GM23338 (cell line): ENCODE measurements around the gene TECPR2. TPM values are rescaled to one million over a fixed set of nuclear protein-coding genes. Genes with fewer than 3 reads are reported as not detected.

ENCODE experiments used
- ATAC-seq: fragments of 200-7000 bp; cut with Tn5 transposase; 3 replicates; pipeline ENCODE4 v1.9.1; 2020
- DNase-seq: peaks from one replicate; pipeline ENCODE4 v3.0.0-alpha.2; 2015; ENCODE audit warnings: low spot score
- H2AFZ ChIP-seq: fragments of 200-600 bp; sonication (generic); 2 replicates; pipeline ENCODE4 v1.8.0; 2016; ENCODE audit warnings: antibody characterized with exemption, mild to moderate bottlenecking, moderate library complexity
- H3F3A ChIP-seq: fragments of 200-600 bp; sonication (generic); replicated peaks from 2 replicates; pipeline ENCODE4 v1.8.0; 2017; ENCODE audit warnings: antibody characterized with exemption, mixed run types, low read depth
- H3K27ac ChIP-seq: fragments of 200-600 bp; sonication (generic); 2 replicates; pipeline ENCODE4 v1.6.1; 2016; ENCODE audit warnings: low read depth
- H3K27me3 ChIP-seq: fragments of 200-600 bp; sonication (generic); 2 replicates; pipeline ENCODE4 v1.8.0; 2016; ENCODE audit warnings: mild to moderate bottlenecking, mixed run types, moderate library complexity; ENCODE audit not compliant: insufficient read depth
- H3K36me3 ChIP-seq: fragments of 200-600 bp; sonication (generic); 2 replicates; pipeline ENCODE4 v1.8.0; 2016; ENCODE audit warnings: mild to moderate bottlenecking; ENCODE audit not compliant: insufficient read depth
- H3K4me1 ChIP-seq: fragments of 200-600 bp; sonication (generic); 2 replicates; pipeline ENCODE4 v1.8.0; 2016; ENCODE audit warnings: mild to moderate bottlenecking, moderate library complexity; ENCODE audit not compliant: insufficient read depth
- H3K4me2 ChIP-seq: fragments of 200-600 bp; sonication (generic); 2 replicates; pipeline ENCODE4 v1.7.1; 2017; ENCODE audit warnings: mixed run types
- H3K4me3 ChIP-seq: fragments of 200-600 bp; sonication (generic); 2 replicates; pipeline ENCODE4 v1.6.1; 2016; ENCODE audit warnings: mixed run types
- H3K79me2 ChIP-seq: fragments of 200-600 bp; sonication (generic); replicated peaks from 2 replicates; pipeline ENCODE4 v1.8.0; 2017; ENCODE audit warnings: mild to moderate bottlenecking; ENCODE audit not compliant: insufficient read depth
- H3K9me2 ChIP-seq: fragments of 200-600 bp; sonication (generic); 2 replicates; pipeline ENCODE4 v1.8.0; 2017; ENCODE audit not compliant: insufficient read depth
- H4K20me1 ChIP-seq: fragments of 200-600 bp; sonication (generic); replicated peaks from 2 replicates; pipeline ENCODE4 v1.8.0; 2017; ENCODE audit warnings: mild to moderate bottlenecking; ENCODE audit not compliant: insufficient read depth
- H3K27ac Mint-ChIP-seq: 2 replicates; pipeline ENCODE4 v1.8.0; 2020; ENCODE audit warnings: inconsistent platforms, mild to moderate bottlenecking, moderate library complexity, mixed read lengths
- H3K27me3 Mint-ChIP-seq: 3 replicates; pipeline ENCODE4 v1.8.0; 2022; ENCODE audit warnings: low read depth, mild to moderate bottlenecking, moderate library complexity, mixed read lengths, inconsistent platforms; ENCODE audit not compliant: insufficient read depth, poor library complexity
- H3K36me3 Mint-ChIP-seq: 3 replicates; pipeline ENCODE4 v1.8.0; 2021; ENCODE audit warnings: low read depth, mild to moderate bottlenecking, inconsistent platforms, moderate library complexity, mixed read lengths
- H3K4me1 Mint-ChIP-seq: 3 replicates; pipeline ENCODE4 v1.8.0; 2020; ENCODE audit warnings: mild to moderate bottlenecking, inconsistent platforms, mixed read lengths
- H3K4me3 Mint-ChIP-seq: 3 replicates; pipeline ENCODE4 v1.8.0; 2021; ENCODE audit warnings: moderate library complexity, mild to moderate bottlenecking, inconsistent platforms, mixed read lengths
- H3K9me3 Mint-ChIP-seq: 3 replicates; pipeline ENCODE4 v1.8.0; 2020; ENCODE audit warnings: moderate library complexity, mild to moderate bottlenecking, inconsistent platforms, mixed read lengths
- CREB1 ChIP-seq: fragments of 250-450 bp; sonication (Bioruptor Pico); IDR thresholded peaks from 2 replicates; pipeline ENCODE4 v1.5.0; 2020; ENCODE audit warnings: low read depth, mild to moderate bottlenecking, moderate library complexity
- CTCF ChIP-seq, 2 experiments: fragments of 200-600 bp in 1 of 2; sonication (generic) in 1 of 2; conservative IDR thresholded peaks; 2 replicates each; pipeline versions ENCODE4 v1.5.1 to v1.6.1; 2016 to 2017; ENCODE audit warnings: antibody characterized with exemption in 2 of 2, low read depth in 2 of 2, mild to moderate bottlenecking in 2 of 2, moderate library complexity in 1 of 2
- ETS1 ChIP-seq: IDR thresholded peaks from 2 replicates; pipeline ENCODE4 v1.6.1; 2016; ENCODE audit warnings: antibody characterized with exemption
- EZH2 ChIP-seq: fragments of 200-600 bp; sonication (generic); IDR thresholded peaks from one replicate; pipeline ENCODE4 v1.8.0; 2017; ENCODE audit warnings: antibody characterized with exemption, mild to moderate bottlenecking, low read depth; ENCODE audit not compliant: unreplicated experiment
- EZH2phosphoT487 ChIP-seq: fragments of 200-600 bp; sonication (generic); IDR thresholded peaks from one replicate; pipeline ENCODE4 v1.8.1; 2018; ENCODE audit warnings: antibody characterized with exemption; ENCODE audit not compliant: unreplicated experiment
- JUNB ChIP-seq: IDR thresholded peaks from one replicate; pipeline ENCODE4 v1.6.1; 2016; ENCODE audit warnings: antibody characterized with exemption; ENCODE audit not compliant: unreplicated experiment
- ZNF114 ChIP-seq: fragments of 250-450 bp; sonication (Bioruptor Pico); IDR thresholded peaks from 2 replicates; pipeline ENCODE4 v1.5.0; 2020; ENCODE audit warnings: mild to moderate bottlenecking, moderate library complexity
- ZNF331 ChIP-seq: fragments of 250-450 bp; sonication (Bioruptor Pico); IDR thresholded peaks from 2 replicates; pipeline ENCODE4 v1.5.0; 2020; ENCODE audit warnings: low read depth, mild to moderate bottlenecking, moderate library complexity
- polyA plus RNA-seq: library from polyadenylated mRNA; unstranded; fragments of >200 nt; fragmentation: Nextera tagmentation; extraction: Ambion mirVana; gene quantifications from 2 replicates; pipeline ENCODE4 v1.2.1, GENCODE V29; 2016
- total RNA-seq: library from RNA; depleted of rRNA; stranded (reverse); fragments of >200 nt; shearing (Covaris generic); gene quantifications from 2 replicates; pipeline ENCODE4 v1.2.3, GENCODE V29; 2014
- TF ChIP-seq, protein P1 (sequence below): fragments of 250-450 bp; sonication (Bioruptor Pico); IDR thresholded peaks from 2 replicates; pipeline ENCODE4 v1.5.0; 2020; ENCODE audit warnings: mild to moderate bottlenecking, moderate library complexity
- TF ChIP-seq, protein P2 (sequence below): IDR thresholded peaks from one replicate; pipeline ENCODE4 v1.6.1; 2018; ENCODE audit warnings: antibody characterized with exemption; ENCODE audit not compliant: unreplicated experiment

Gene TECPR2
- total and polyA plus RNA-seq, 2 experiments from 2014 or later = 4.8 to 20.5 TPM

DNA sequence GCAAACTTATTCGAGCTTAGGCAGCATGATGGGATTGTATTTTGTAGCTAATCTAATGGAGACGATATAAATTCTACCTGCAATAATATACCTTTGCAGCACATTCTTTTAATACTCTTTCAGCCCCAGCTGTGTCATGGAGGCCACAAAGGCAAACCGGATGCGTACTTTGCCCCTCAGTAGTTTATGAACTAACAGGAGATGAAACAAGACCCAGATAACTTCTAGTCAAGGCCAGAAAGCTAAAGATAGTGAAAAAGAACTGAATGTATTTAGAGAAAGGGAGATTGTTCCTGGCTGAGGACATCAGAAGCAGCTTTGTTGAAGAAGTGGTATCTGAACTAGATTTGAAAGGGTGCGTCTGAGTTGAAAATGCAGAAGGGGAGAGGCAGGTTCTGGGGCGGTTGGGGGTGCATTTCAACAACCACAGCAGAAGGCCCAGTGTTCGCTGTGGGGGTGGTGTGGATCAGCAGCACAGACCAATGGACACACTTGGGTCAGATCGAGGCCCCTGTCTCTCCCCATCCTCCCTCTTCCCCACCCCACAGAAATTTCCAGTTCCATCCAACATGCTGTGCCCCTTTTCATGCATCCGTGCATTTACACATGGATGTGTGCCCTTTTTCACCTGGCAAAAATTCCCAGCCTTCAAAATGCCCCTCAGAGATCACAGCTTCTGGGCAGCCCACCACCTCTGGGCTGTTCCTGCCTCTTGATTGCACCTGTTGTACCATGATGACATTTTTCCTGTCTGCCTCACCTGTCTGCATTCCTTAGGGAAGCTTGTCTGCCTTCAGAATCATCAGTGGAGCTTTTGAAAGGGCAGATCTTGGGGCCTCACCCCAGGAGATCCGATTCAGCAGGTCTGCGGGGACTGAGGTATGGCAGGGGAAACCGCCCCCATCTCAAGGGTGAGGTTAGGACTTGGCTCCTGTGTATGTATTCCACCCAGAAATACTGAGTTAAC is 41.0 kb upstream of the TECPR2 start:
- 0 out of 2 replicates have a peak, but pooled peaks cover 16% of the 10 kb centered on the region for H3F3A ChIP-seq
- H3K36me3 ChIP-seq = no peaks in the 10 kb centered on the region
- ATAC-seq (no peak), DNase-seq (no peak)
- Mint-ChIP-seq H3K9me3 (0 out of 3 replicates have a peak, but pooled peaks cover 4% of the 10 kb centered on the region), H3K4me3 (no peak overlapping the region; the same call in 2 of the 3 replicates), H3K4me1 (peaks cover 22% of the 10 kb centered on the region), H3K36me3 (peaks cover 4% of the 10 kb centered on the region; the same call in 2 of the 3 replicates), H3K27ac (no peak overlapping the region), H3K27me3 (peaks cover 15% of the 10 kb centered on the region)
- H3K27ac ChIP-seq = no peak overlapping the region
- H3K4me1 ChIP-seq = peaks cover 22% of the 10 kb centered on the region
- H3K9me2 ChIP-seq = no peaks in the 10 kb centered on the region
- no peak for TF ChIP-seq JUNB
- TF ChIP-seq, protein P1, sequence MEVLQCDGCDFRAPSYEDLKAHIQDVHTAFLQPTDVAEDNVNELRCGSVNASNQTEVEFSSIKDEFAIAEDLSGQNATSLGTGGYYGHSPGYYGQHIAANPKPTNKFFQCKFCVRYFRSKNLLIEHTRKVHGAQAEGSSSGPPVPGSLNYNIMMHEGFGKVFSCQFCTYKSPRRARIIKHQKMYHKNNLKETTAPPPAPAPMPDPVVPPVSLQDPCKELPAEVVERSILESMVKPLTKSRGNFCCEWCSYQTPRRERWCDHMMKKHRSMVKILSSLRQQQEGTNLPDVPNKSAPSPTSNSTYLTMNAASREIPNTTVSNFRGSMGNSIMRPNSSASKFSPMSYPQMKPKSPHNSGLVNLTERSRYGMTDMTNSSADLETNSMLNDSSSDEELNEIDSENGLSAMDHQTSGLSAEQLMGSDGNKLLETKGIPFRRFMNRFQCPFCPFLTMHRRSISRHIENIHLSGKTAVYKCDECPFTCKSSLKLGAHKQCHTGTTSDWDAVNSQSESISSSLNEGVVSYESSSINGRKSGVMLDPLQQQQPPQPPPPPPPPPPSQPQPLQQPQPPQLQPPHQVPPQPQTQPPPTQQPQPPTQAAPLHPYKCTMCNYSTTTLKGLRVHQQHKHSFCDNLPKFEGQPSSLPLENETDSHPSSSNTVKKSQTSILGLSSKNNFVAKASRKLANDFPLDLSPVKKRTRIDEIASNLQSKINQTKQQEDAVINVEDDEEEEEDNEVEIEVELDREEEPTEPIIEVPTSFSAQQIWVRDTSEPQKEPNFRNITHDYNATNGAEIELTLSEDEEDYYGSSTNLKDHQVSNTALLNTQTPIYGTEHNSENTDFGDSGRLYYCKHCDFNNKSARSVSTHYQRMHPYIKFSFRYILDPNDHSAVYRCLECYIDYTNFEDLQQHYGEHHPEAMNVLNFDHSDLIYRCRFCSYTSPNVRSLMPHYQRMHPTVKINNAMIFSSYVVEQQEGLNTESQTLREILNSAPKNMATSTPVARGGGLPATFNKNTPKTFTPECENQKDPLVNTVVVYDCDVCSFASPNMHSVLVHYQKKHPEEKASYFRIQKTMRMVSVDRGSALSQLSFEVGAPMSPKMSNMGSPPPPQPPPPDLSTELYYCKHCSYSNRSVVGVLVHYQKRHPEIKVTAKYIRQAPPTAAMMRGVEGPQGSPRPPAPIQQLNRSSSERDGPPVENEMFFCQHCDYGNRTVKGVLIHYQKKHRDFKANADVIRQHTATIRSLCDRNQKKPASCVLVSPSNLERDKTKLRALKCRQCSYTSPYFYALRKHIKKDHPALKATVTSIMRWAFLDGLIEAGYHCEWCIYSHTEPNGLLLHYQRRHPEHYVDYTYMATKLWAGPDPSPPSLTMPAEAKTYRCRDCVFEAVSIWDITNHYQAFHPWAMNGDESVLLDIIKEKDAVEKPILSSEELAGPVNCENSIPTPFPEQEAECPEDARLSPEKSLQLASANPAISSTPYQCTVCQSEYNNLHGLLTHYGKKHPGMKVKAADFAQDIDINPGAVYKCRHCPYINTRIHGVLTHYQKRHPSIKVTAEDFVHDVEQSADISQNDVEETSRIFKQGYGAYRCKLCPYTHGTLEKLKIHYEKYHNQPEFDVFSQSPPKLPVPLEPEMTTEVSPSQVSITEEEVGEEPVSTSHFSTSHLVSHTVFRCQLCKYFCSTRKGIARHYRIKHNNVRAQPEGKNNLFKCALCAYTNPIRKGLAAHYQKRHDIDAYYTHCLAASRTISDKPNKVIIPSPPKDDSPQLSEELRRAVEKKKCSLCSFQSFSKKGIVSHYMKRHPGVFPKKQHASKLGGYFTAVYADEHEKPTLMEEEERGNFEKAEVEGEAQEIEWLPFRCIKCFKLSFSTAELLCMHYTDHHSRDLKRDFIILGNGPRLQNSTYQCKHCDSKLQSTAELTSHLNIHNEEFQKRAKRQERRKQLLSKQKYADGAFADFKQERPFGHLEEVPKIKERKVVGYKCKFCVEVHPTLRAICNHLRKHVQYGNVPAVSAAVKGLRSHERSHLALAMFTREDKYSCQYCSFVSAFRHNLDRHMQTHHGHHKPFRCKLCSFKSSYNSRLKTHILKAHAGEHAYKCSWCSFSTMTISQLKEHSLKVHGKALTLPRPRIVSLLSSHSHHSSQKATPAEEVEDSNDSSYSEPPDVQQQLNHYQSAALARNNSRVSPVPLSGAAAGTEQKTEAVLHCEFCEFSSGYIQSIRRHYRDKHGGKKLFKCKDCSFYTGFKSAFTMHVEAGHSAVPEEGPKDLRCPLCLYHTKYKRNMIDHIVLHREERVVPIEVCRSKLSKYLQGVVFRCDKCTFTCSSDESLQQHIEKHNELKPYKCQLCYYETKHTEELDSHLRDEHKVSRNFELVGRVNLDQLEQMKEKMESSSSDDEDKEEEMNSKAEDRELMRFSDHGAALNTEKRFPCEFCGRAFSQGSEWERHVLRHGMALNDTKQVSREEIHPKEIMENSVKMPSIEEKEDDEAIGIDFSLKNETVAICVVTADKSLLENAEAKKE (CRISPR knock-in tag) = no peak
- no peak for TF ChIP-seq EZH2phosphoT487
- TF ChIP-seq ZNF114 = no peak
- TF ChIP-seq ETS1 = no peak
- TF ChIP-seq CTCF (conservative IDR thresholded peaks at IDR 0.05; ENCODE audit: low read depth in 2 of 2) = no peak
- TF ChIP-seq EZH2 = no peak
- TF ChIP-seq ZNF331 (CRISPR knock-in tag) = no peak
- no peak for TF ChIP-seq CREB1 (CRISPR knock-in tag)
- TF ChIP-seq, protein P2, sequence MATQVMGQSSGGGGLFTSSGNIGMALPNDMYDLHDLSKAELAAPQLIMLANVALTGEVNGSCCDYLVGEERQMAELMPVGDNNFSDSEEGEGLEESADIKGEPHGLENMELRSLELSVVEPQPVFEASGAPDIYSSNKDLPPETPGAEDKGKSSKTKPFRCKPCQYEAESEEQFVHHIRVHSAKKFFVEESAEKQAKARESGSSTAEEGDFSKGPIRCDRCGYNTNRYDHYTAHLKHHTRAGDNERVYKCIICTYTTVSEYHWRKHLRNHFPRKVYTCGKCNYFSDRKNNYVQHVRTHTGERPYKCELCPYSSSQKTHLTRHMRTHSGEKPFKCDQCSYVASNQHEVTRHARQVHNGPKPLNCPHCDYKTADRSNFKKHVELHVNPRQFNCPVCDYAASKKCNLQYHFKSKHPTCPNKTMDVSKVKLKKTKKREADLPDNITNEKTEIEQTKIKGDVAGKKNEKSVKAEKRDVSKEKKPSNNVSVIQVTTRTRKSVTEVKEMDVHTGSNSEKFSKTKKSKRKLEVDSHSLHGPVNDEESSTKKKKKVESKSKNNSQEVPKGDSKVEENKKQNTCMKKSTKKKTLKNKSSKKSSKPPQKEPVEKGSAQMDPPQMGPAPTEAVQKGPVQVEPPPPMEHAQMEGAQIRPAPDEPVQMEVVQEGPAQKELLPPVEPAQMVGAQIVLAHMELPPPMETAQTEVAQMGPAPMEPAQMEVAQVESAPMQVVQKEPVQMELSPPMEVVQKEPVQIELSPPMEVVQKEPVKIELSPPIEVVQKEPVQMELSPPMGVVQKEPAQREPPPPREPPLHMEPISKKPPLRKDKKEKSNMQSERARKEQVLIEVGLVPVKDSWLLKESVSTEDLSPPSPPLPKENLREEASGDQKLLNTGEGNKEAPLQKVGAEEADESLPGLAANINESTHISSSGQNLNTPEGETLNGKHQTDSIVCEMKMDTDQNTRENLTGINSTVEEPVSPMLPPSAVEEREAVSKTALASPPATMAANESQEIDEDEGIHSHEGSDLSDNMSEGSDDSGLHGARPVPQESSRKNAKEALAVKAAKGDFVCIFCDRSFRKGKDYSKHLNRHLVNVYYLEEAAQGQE = no peak
- H3K27me3 ChIP-seq = no peaks in the 10 kb centered on the region
- no peaks in the 10 kb centered on the region for H4K20me1 ChIP-seq
- no peaks in the 10 kb centered on the region for H3K79me2 ChIP-seq
- no peak overlapping the region for H3K4me2 ChIP-seq
- H3K4me3 ChIP-seq = no peak overlapping the region
- H2AFZ ChIP-seq = no peak overlapping the region
